ENCODE measurements around the gene GPC3. TPM values are rescaled to one million over a fixed set of nuclear protein-coding genes. Genes with fewer than 3 reads are reported as not detected.

The GPC3 gene
- total RNA-seq, 1 donor from 2014 or later, result 0.25 TPM

GRCh38 chrX:133660281-133660680 is 325.1 kb downstream of the GPC3 start:
- DNase-seq (ENCODE audit: low spot score), result no peak
- intact Hi-C loops (cut with micrococcal nuclease), result no loop called here
- Mint-ChIP-seq H3K4me3 (ENCODE audit: low read depth) (no peak overlapping the region), H3K4me1 (ENCODE audit: low read depth) (no peaks in the 10 kb centered on the region), H3K36me3 (ENCODE audit: low read depth) (no peaks in the 10 kb centered on the region), H3K27me3 (ENCODE audit: low read depth) (no peaks in the 10 kb centered on the region), H3K27ac (no peak overlapping the region), H3K9me3 (no peaks in the 10 kb centered on the region)

DNA sequence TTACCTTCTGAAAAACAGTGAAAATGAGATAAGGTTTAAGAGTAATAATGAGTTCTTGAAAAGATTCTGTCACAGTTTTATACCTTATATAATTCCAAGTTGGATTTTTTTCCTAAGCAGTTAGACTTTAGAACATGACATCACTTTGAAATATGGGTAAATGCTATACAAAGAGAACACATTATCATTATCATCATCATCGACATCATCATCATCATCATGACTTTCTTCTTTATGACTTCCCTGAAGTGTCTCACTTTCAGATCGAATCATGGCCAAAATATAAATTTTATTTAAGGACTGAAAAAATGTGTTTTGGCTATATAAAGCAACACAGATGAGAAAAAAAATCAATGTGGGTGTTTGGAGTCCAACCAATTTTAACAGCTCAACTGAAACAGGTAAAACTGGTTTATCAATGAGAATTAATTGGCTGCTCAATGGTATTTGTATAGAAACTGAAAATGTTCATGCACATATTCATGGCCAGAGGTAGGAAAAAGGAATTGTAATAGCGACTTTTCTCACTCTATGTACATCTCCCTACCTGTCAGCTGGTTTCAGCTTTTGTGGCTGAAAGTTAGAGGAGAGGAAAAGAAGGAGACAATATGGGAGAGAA is 327.0 kb downstream of the GPC3 start:
- H3K9me3 Mint-ChIP-seq, result no peaks in the 10 kb centered on the region
- no peaks in the 10 kb centered on the region for H3K36me3 Mint-ChIP-seq (ENCODE audit: low read depth)
- intact Hi-C loops (cut with micrococcal nuclease), result no loop called here
- H3K4me1 Mint-ChIP-seq (ENCODE audit: low read depth), result no peaks in the 10 kb centered on the region
- no peaks in the 10 kb centered on the region for H3K27me3 Mint-ChIP-seq (ENCODE audit: low read depth)
- no peak overlapping the region for H3K27ac Mint-ChIP-seq
- no peak for DNase-seq (ENCODE audit: low spot score)
- H3K4me3 Mint-ChIP-seq (ENCODE audit: low read depth), result no peak overlapping the region

DNA sequence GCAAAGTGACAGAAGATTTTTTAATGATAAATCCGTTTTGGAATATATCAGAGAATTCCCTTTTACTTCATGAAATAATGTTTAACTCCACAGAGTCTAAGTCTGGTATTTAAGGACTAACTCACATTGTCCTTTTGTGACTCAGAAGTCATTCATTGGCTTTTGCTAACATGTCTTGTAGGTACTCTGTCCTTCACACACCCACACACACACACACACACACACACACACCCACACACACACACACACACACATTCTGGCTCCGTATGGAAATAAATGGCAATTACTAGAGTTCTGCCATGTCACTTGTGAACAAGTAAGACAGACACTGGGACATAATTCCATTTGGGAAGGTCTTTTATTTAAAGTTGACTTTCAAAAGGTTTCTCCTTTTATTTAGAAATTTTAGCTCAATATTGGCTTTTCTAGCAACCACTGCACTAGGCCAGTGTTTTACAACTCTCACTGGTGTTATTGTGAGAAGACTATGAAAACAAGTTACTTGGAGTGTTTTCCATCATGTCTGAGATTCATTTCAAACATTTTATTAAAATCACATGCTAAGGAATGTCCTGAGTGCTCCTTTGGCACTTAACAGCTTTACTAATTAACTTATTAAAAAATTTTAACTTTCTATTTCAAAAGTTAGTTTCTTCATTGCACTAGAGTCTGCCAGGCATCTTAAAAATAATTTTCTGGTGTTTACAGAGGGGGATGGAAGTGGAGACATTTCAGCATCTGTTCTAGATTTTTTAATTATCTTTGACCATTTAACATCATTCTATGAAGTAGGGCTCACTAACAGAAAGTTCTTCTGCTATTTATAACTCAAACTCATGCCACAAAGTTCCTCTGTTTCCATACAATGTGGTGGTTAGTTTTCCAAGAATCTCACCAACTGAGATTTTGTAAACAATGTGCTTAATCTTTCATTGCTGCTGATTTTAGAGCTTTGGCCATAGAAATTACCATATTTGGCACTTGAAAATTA is 329.8 kb downstream of the GPC3 start:
- H3K4me3 Mint-ChIP-seq (ENCODE audit: low read depth), result no peak overlapping the region
- no peak overlapping the region for H3K27ac Mint-ChIP-seq
- DNase-seq (ENCODE audit: low spot score), result no peak
- no peaks in the 10 kb centered on the region for H3K4me1 Mint-ChIP-seq (ENCODE audit: low read depth)
- intact Hi-C loops (cut with micrococcal nuclease), result no loop called here
- H3K9me3 Mint-ChIP-seq, result no peaks in the 10 kb centered on the region
- no peaks in the 10 kb centered on the region for H3K27me3 Mint-ChIP-seq (ENCODE audit: low read depth)
- H3K36me3 Mint-ChIP-seq (ENCODE audit: low read depth), result no peaks in the 10 kb centered on the region

DNA sequence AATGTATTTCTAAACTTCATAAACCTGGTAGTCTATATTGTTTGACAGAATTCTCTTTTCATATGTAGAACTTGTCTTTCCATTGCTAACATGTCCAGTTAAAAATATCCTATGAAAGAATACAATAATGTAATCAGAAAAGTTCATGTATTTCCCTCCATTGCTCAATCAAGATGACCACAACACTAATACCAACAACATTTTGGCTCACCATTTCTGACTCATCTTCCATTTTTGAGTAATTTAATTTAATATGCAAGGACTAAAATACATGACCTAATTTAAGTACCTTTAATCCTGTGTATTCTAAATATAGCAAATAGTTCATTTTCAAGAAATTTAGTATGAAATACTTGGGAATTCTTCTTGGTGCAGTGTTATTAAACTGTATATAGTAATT is 330.6 kb downstream of the GPC3 start:
- Mint-ChIP-seq H3K27ac (no peak overlapping the region), H3K4me1 (ENCODE audit: low read depth) (no peaks in the 10 kb centered on the region), H3K4me3 (ENCODE audit: low read depth) (no peak overlapping the region), H3K36me3 (ENCODE audit: low read depth) (no peaks in the 10 kb centered on the region), H3K9me3 (no peaks in the 10 kb centered on the region), H3K27me3 (ENCODE audit: low read depth) (no peaks in the 10 kb centered on the region)
- DNase-seq (ENCODE audit: low spot score), result no peak
- intact Hi-C loops (cut with micrococcal nuclease), result no loop called here

DNA sequence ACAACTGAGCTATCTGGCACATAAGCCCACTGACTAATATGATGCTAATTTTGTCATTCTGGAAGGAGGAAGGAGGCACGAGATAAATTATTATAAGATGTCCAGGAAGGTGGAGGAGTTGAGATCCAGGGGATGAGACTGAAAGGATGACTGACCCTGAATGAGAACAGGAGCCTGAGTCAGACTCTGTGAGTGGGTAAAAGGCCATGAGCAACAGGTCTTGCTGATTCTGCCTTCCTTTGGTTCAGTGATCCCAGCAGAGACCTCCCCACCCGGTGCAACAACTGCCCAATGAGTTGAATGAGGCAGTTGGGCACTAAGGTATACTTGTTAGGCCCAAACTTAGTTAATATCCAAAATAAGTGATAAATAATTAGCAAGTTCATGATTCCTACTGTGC is 332.0 kb downstream of the GPC3 start:
- intact Hi-C loops (cut with micrococcal nuclease), result no loop called here
- Mint-ChIP-seq H3K4me1 (ENCODE audit: low read depth) (no peaks in the 10 kb centered on the region), H3K27ac (no peak overlapping the region), H3K4me3 (ENCODE audit: low read depth) (no peak overlapping the region), H3K9me3 (no peaks in the 10 kb centered on the region), H3K36me3 (ENCODE audit: low read depth) (no peaks in the 10 kb centered on the region), H3K27me3 (ENCODE audit: low read depth) (no peaks in the 10 kb centered on the region)
- DNase-seq (ENCODE audit: low spot score), result no peak

- no peaks in the 10 kb centered on the region for H3K27me3 Mint-ChIP-seq (ENCODE audit: low read depth)
- no peak for DNase-seq (ENCODE audit: low spot score)
- H3K9me3 Mint-ChIP-seq, result no peaks in the 10 kb centered on the region
- H3K27ac Mint-ChIP-seq, result no peak overlapping the region
- intact Hi-C loops (cut with micrococcal nuclease), result no loop called here
- no peaks in the 10 kb centered on the region for H3K36me3 Mint-ChIP-seq (ENCODE audit: low read depth)
- no peaks in the 10 kb centered on the region for H3K4me1 Mint-ChIP-seq (ENCODE audit: low read depth)
- no peak overlapping the region for H3K4me3 Mint-ChIP-seq (ENCODE audit: low read depth)
Measured at GRCh38 chrX:133652185-133652584, 333.2 kb downstream of the GPC3 start.

DNA sequence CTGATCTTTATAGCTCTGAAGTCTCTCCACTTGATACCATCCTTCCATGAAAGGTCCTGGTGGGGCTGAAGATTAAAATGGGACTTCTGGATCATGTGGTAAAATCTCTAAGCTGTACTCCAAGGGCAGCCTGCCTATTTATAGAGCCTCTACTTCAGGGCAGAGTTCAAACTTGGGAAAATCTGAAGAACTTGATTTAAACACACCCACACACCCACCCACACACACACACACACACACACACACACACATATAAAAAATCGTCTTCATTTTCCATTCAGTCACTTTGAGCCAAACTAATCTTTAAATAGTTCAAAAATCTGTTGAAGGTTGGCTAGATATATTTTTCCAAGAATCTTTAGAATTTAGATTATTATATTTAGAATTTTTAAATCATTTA is 335.2 kb downstream of the GPC3 start:
- Mint-ChIP-seq H3K4me3 (ENCODE audit: low read depth) (no peak overlapping the region), H3K36me3 (ENCODE audit: low read depth) (no peaks in the 10 kb centered on the region), H3K27me3 (ENCODE audit: low read depth) (no peaks in the 10 kb centered on the region), H3K4me1 (ENCODE audit: low read depth) (no peaks in the 10 kb centered on the region), H3K9me3 (no peaks in the 10 kb centered on the region), H3K27ac (no peak overlapping the region)
- intact Hi-C loops (cut with micrococcal nuclease), result no loop called here
- DNase-seq (ENCODE audit: low spot score), result no peak

- no peaks in the 10 kb centered on the region for H3K4me1 Mint-ChIP-seq (ENCODE audit: low read depth)
- no peaks in the 10 kb centered on the region for H3K9me3 Mint-ChIP-seq
- no peak overlapping the region for H3K4me3 Mint-ChIP-seq (ENCODE audit: low read depth)
- intact Hi-C loops (cut with micrococcal nuclease), result no loop called here
- H3K27me3 Mint-ChIP-seq (ENCODE audit: low read depth), result no peaks in the 10 kb centered on the region
- H3K36me3 Mint-ChIP-seq (ENCODE audit: low read depth), result no peaks in the 10 kb centered on the region
- no peak overlapping the region for H3K27ac Mint-ChIP-seq
- no peak for DNase-seq (ENCODE audit: low spot score)
Measured at GRCh38 chrX:133649651-133650050, 335.7 kb downstream of the GPC3 start.

- no peak overlapping the region for H3K27ac Mint-ChIP-seq
- no peak for DNase-seq (ENCODE audit: low spot score)
- H3K4me3 Mint-ChIP-seq (ENCODE audit: low read depth), result no peak overlapping the region
- no peaks in the 10 kb centered on the region for H3K36me3 Mint-ChIP-seq (ENCODE audit: low read depth)
- no peaks in the 10 kb centered on the region for H3K27me3 Mint-ChIP-seq (ENCODE audit: low read depth)
- no peaks in the 10 kb centered on the region for H3K9me3 Mint-ChIP-seq
- no peaks in the 10 kb centered on the region for H3K4me1 Mint-ChIP-seq (ENCODE audit: low read depth)
- intact Hi-C loops (cut with micrococcal nuclease), result no loop called here
Measured at GRCh38 chrX:133648594-133648993, 336.8 kb downstream of the GPC3 start.

GRCh38 chrX:133646719-133647116 is 338.7 kb downstream of the GPC3 start:
- H3K27ac Mint-ChIP-seq, result no peak overlapping the region
- H3K36me3 Mint-ChIP-seq (ENCODE audit: low read depth), result no peaks in the 10 kb centered on the region
- no peaks in the 10 kb centered on the region for H3K27me3 Mint-ChIP-seq (ENCODE audit: low read depth)
- intact Hi-C loops (cut with micrococcal nuclease), result no loop called here
- no peaks in the 10 kb centered on the region for H3K4me1 Mint-ChIP-seq (ENCODE audit: low read depth)
- no peak for DNase-seq (ENCODE audit: low spot score)
- no peaks in the 10 kb centered on the region for H3K9me3 Mint-ChIP-seq
- no peak overlapping the region for H3K4me3 Mint-ChIP-seq (ENCODE audit: low read depth)

- H3K27me3 Mint-ChIP-seq (ENCODE audit: low read depth), result no peaks in the 10 kb centered on the region
- H3K4me1 Mint-ChIP-seq (ENCODE audit: low read depth), result no peaks in the 10 kb centered on the region
- no peaks in the 10 kb centered on the region for H3K9me3 Mint-ChIP-seq
Measured at GRCh38 chrX:133645977-133646718, 339.2 kb downstream of the GPC3 start.

DNA sequence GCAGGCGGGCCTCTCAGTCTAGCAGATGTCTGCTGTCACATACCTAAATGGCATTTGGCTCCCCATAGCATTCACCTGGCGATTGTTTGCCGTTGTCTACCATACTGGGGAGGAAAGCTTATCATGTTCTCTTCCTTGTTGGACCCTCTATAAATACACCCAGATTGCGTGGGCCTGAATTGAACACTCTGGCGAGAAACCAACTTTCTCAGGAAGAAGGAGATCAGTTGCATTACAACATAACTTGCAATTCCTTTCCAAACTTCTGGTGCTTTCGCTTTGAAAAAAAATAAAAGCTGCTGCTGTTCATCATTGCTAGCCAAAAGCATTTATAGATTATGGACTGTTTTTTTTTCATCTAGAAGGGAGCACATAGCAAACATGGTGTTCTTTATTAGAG is 340.1 kb downstream of the GPC3 start:
- H3K4me1 Mint-ChIP-seq (ENCODE audit: low read depth), result no peaks in the 10 kb centered on the region
- no peaks in the 10 kb centered on the region for H3K27me3 Mint-ChIP-seq (ENCODE audit: low read depth)
- intact Hi-C loops (cut with micrococcal nuclease), result no loop called here
- H3K36me3 Mint-ChIP-seq (ENCODE audit: low read depth), result no peaks in the 10 kb centered on the region
- no peak for DNase-seq (ENCODE audit: low spot score)
- no peak overlapping the region for H3K4me3 Mint-ChIP-seq (ENCODE audit: low read depth)
- no peak overlapping the region for H3K27ac Mint-ChIP-seq
- H3K9me3 Mint-ChIP-seq, result no peaks in the 10 kb centered on the region

More at GRCh38 chrX:133645977-133646718, 339.2 kb downstream of the GPC3 start:
- H3K36me3 Mint-ChIP-seq (ENCODE audit: low read depth), result no peaks in the 10 kb centered on the region
- H3K27ac Mint-ChIP-seq, result no peak overlapping the region
- intact Hi-C loops (cut with micrococcal nuclease), result no loop called here
- no peak for DNase-seq (ENCODE audit: low spot score)
- H3K4me3 Mint-ChIP-seq (ENCODE audit: low read depth), result no peak overlapping the region

Data from activated T-helper 2 cell treated with anti-CD3 and anti-CD28 coated beads, Interferon-gamma antibody, Interleukin-2, Interleukin-4, amounts not matched to agents 10 μg/mL and 5 μg/mL and 100 μg/mL, durations not matched to agents 14 hours and 24 hours and 36 hours (primary cell).